DMS 273 (cell line): Measurements from ENCODE around the gene MMD.

Experiments
- DNase-seq: peaks from one replicate; lab custom pipeline; 2025; ENCODE audit not compliant: unreplicated experiment; lab: John Stamatoyannopoulos, UW

The MMD gene

GRCh38 chr17:55354941-55355340 is 66.7 kb downstream of the MMD start:
- no peak for DNase-seq

- no peak for DNase-seq
Measured at GRCh38 chr17:55354010-55354409, 67.6 kb downstream of the MMD start.

GRCh38 chr17:55351226-55351625 is 70.4 kb downstream of the MMD start:
- DNase-seq = no peak

- no peak for DNase-seq
Measured at GRCh38 chr17:55350825-55351205, 70.8 kb downstream of the MMD start.

GRCh38 chr17:55348749-55349354 is 72.8 kb downstream of the MMD start:
- peak; percentile 76 for DNase-seq

GRCh38 chr17:55347341-55347740 is 74.3 kb downstream of the MMD start:
- DNase-seq = no peak

- DNase-seq = no peak
Measured at GRCh38 chr17:55346658-55347057, 75.0 kb downstream of the MMD start.

- DNase-seq = no peak
Measured at GRCh38 chr17:55345132-55345531, 76.5 kb downstream of the MMD start.

- DNase-seq = no peak
Measured at GRCh38 chr17:55344514-55344997, 77.1 kb downstream of the MMD start.

- DNase-seq = no peak
Measured at GRCh38 chr17:55343900-55344513, 77.6 kb downstream of the MMD start.

GRCh38 chr17:55342800-55343585 is 78.6 kb downstream of the MMD start:
- DNase-seq = no peak
